K562 (cell line): ENCODE measurements around the gene TRABD2B. TPM values are rescaled to one million over a fixed set of nuclear protein-coding genes. Genes with fewer than 3 reads are reported as not detected.

ENCODE experiments used
- ATAC-seq: fragments of 200-7000 bp; cut with Tn5 transposase; 3 replicates; pipeline ENCODE4 v1.9.1; 2020; ENCODE audit warnings: moderate library complexity
- BruUV-seq: library from RNA; stranded (reverse); fragments of 400-500 nt; replicated peaks from 2 replicates; lab custom pipeline; 2021; lab: Mats Ljungman, UMichigan
- CTCF ChIA-PET: fragments of 300-600 bp; formaldehyde crosslinking; extraction: SDS; loops from one replicate; lab custom pipeline; 2021; ENCODE audit warnings: low intra/inter-chr PET ratio; lab: Yijun Ruan, JAX
- POLR2A ChIA-PET: fragments of 300-600, 350-650 bp; sonication (Branson Sonifier 250); formaldehyde crosslinking; extraction: SDS; loops from one replicate; lab custom pipeline; 2021; ENCODE audit warnings: antibody characterized with exemption, inconsistent platforms; lab: Yijun Ruan, JAX
- DNase-seq, 4 experiments: peaks; one replicate each; pipeline versions ENCODE4 v3.0.0 to v3.0.0-alpha.2; 2011 to 2018; ENCODE audit warnings: low spot score in 3 of 4, mixed read lengths in 3 of 4; ENCODE audit errors: extremely low read depth in 1 of 4
- FAIRE-seq: peaks from 2 replicates; lab custom pipeline; 2011; peaks lifted over from hg19 to GRCh38; lab: Jason Lieb, UNC
- H2AFZ ChIP-seq: 2 replicates; pipeline ENCODE4 v1.6.0; 2011; ENCODE audit warnings: low read depth, low read length, control low read depth, inconsistent platforms
- H3K27ac ChIP-seq: fragments of 200-600 bp; 3 replicates; pipeline ENCODE4 v1.8.0; 2011; ENCODE audit warnings: low read depth, mild to moderate bottlenecking, control low read depth, inconsistent platforms, low read length, moderate library complexity, mixed read lengths; ENCODE audit errors: extremely low read depth
- H3K27me3 ChIP-seq, 2 experiments: fragments of 300-600 bp in 1 of 2; 2 replicates in 1 of 2; 3 replicates in 1 of 2; pipeline versions ENCODE4 v1.6.0 to v1.8.0; 2011; ENCODE audit warnings: inconsistent platforms in 2 of 2, low read length in 2 of 2, mild to moderate bottlenecking in 1 of 2, mixed read lengths in 1 of 2, moderate library complexity in 1 of 2; ENCODE audit not compliant: control insufficient read depth in 2 of 2, insufficient read depth in 2 of 2
- H3K36me3 ChIP-seq: fragments of 300-600 bp; 3 replicates; pipeline ENCODE4 v1.8.0; 2011; ENCODE audit warnings: mild to moderate bottlenecking, low read length, inconsistent platforms; ENCODE audit not compliant: control insufficient read depth, insufficient read depth
- H3K4me1 ChIP-seq, 2 experiments: fragments of 200-600 bp in 1 of 2; replicated peaks in 1 of 2; 2 replicates in 1 of 2; 3 replicates in 1 of 2; pipeline versions ENCODE4 v1.5.1 to v1.8.0; 2011; ENCODE audit warnings: inconsistent platforms in 2 of 2, low read length in 2 of 2, mild to moderate bottlenecking in 1 of 2, mixed read lengths in 1 of 2, moderate library complexity in 1 of 2; ENCODE audit not compliant: control insufficient read depth in 2 of 2, insufficient read depth in 2 of 2
- H3K4me2 ChIP-seq: 2 replicates; pipeline ENCODE4 v1.6.1; 2011; ENCODE audit warnings: low read length, control low read depth, inconsistent platforms, mixed read lengths; ENCODE audit not compliant: insufficient read depth
- H3K4me3 ChIP-seq: fragments of 200-600 bp; sonication (generic), shearing (Covaris generic); 2 replicates; pipeline ENCODE4 v1.5.1; 2016; ENCODE audit warnings: control low read depth, inconsistent platforms
- H3K79me2 ChIP-seq: fragments of 200-600 bp; 3 replicates; pipeline ENCODE4 v1.8.0; 2011; ENCODE audit warnings: low read length, inconsistent platforms; ENCODE audit not compliant: control insufficient read depth, insufficient read depth
- H3K9ac ChIP-seq, 2 experiments: 2 replicates each; pipeline versions ENCODE4 v1.6.0 to v1.6.1; 2011; ENCODE audit warnings: low read depth in 2 of 2, low read length in 2 of 2, control low read depth in 1 of 2, inconsistent platforms in 1 of 2, mild to moderate bottlenecking in 1 of 2, mixed read lengths in 1 of 2; ENCODE audit not compliant: insufficient read depth in 1 of 2
- H3K9me1 ChIP-seq: one replicate; pipeline ENCODE4 v1.6.0; 2011; ENCODE audit warnings: inconsistent platforms, mild to moderate bottlenecking, low read length, moderate library complexity; ENCODE audit not compliant: control insufficient read depth, insufficient read depth
- H3K9me3 ChIP-seq: replicated peaks from 2 replicates; pipeline ENCODE4 v1.5.1; 2011; ENCODE audit warnings: low read depth, low read length, inconsistent platforms; ENCODE audit not compliant: control insufficient read depth, insufficient read depth
- H4K20me1 ChIP-seq: replicated peaks from 2 replicates; pipeline ENCODE4 v1.6.1; 2011; ENCODE audit warnings: low read length, inconsistent platforms, mixed read lengths; ENCODE audit not compliant: control insufficient read depth, insufficient read depth
- DPF2 ChIP-seq: fragments of 450-650 bp; IDR thresholded peaks from 2 replicates; pipeline ENCODE4 v1.6.1; 2016
- KLF10 ChIP-seq: fragments of 250-450 bp; sonication (Bioruptor Pico); IDR thresholded peaks from 2 replicates; pipeline ENCODE4 v1.6.1; 2021; ENCODE audit warnings: matching md5 sums
- NFYB ChIP-seq: IDR thresholded peaks from 2 replicates; pipeline ENCODE4 v1.6.1; 2011; ENCODE audit warnings: mild to moderate bottlenecking, moderate library complexity; ENCODE audit not compliant: insufficient read length; ENCODE audit errors: extremely low read depth
- ZNF79 ChIP-seq: fragments of 250-450 bp; sonication (Bioruptor Pico); IDR thresholded peaks from 2 replicates; pipeline ENCODE4 v1.4.0; 2020; ENCODE audit warnings: low read depth, mild to moderate bottlenecking, moderate library complexity
- WGBS: fragments of 100-300 bp; shearing (Covaris generic); methylation state at CpG from one replicate; pipeline ENCODE4 v1.1.6; 2016; ENCODE audit warnings: low coverage, mixed read lengths; ENCODE audit not compliant: insufficient coverage; ENCODE audit errors: missing lambda C conversion rate; 5-methylcytosine and 5-hydroxymethylcytosine counted together
- in situ Hi-C: fragments of 300-500 bp; cut with MboI; formaldehyde crosslinking; loops from 4 replicates; pipeline ENCODE4 v1.15.0; 2018; ENCODE audit warnings: inconsistent platforms, mixed read lengths
- intact Hi-C: fragments of 100-400 bp; cut with micrococcal nuclease; formaldehyde crosslinking; loops from 2 replicates; pipeline ENCODE4 v1.14.2; 2022
- polyA plus RNA-seq, 8 experiments: library from polyadenylated mRNA; depleted of rRNA in 4 of 8; stranded (reverse) in 5 of 8; unstranded in 3 of 8; fragments of >200 nt; fragmentation: Nextera tagmentation in 2 of 8; fragmentation: Illumina TruSeq in 1 of 8; extraction: Ambion mirVana in 2 of 8; extraction: Trizol in 1 of 8; gene quantifications; 2 replicates each; pipeline versions ENCODE4 v1.2.1 to v1.2.3, GENCODE V29; 2011 to 2014; ENCODE audit warnings: inconsistent platforms in 1 of 8, missing spikeins in 1 of 8
- total RNA-seq, 7 experiments: library from RNA; depleted of rRNA in 6 of 7; stranded (reverse); fragments of >200 nt in 6 of 7; fragmentation: Illumina TruSeq in 2 of 7; extraction: Trizol in 2 of 7; gene quantifications; 2 replicates each; pipeline versions ENCODE4 v1.2.1 to v1.2.3, GENCODE V29; 2011 to 2021; ENCODE audit warnings: low replicate concordance in 1 of 7
- TF ChIP-seq, protein P1 (sequence below): fragments of 150-350 bp; IDR thresholded peaks from 2 replicates; pipeline ENCODE4 v1.6.1; 2014; ENCODE audit warnings: low read depth, mild to moderate bottlenecking, low read length, borderline replicate concordance

TRABD2B gene
- total and polyA plus RNA-seq, 9 of the 15 experiments (the other 6 are each of a cell fraction or from before 2014, with no cell fraction given), result not detected

GRCh38 chr1:47978486-47978885, 18.7 kb downstream of the TRABD2B start:
- H3K9ac ChIP-seq, result no peak overlapping the region
- H3K4me1 ChIP-seq, result no peaks in the 10 kb centered on the region
- no peak for FAIRE-seq
- in situ Hi-C loops, result no loop called here
- H3K4me2 ChIP-seq, result no peak overlapping the region
- no peaks in the 10 kb centered on the region; the same call in 1 of the 2 replicates for H4K20me1 ChIP-seq
- H3K79me2 ChIP-seq, result no peaks in the 10 kb centered on the region
- no peak for DNase-seq
- no peaks in the 10 kb centered on the region for H3K9me1 ChIP-seq
- POLR2A ChIA-PET, result interaction anchor here (0.6 to 1.0 kb wide), 2 partner anchors 9 to 28 kb away, joined by 3 to 4 read pairs; no protein-coding TSS in a partner anchor
- CTCF ChIA-PET, result no interaction called here
- peaks cover 0 to 16% of the 10 kb centered on the region in 2 experiments; a peak in 3 of 5 replicates for H3K27me3 ChIP-seq
- intact Hi-C loops, result no loop called here
- TF ChIP-seq, protein P1, sequence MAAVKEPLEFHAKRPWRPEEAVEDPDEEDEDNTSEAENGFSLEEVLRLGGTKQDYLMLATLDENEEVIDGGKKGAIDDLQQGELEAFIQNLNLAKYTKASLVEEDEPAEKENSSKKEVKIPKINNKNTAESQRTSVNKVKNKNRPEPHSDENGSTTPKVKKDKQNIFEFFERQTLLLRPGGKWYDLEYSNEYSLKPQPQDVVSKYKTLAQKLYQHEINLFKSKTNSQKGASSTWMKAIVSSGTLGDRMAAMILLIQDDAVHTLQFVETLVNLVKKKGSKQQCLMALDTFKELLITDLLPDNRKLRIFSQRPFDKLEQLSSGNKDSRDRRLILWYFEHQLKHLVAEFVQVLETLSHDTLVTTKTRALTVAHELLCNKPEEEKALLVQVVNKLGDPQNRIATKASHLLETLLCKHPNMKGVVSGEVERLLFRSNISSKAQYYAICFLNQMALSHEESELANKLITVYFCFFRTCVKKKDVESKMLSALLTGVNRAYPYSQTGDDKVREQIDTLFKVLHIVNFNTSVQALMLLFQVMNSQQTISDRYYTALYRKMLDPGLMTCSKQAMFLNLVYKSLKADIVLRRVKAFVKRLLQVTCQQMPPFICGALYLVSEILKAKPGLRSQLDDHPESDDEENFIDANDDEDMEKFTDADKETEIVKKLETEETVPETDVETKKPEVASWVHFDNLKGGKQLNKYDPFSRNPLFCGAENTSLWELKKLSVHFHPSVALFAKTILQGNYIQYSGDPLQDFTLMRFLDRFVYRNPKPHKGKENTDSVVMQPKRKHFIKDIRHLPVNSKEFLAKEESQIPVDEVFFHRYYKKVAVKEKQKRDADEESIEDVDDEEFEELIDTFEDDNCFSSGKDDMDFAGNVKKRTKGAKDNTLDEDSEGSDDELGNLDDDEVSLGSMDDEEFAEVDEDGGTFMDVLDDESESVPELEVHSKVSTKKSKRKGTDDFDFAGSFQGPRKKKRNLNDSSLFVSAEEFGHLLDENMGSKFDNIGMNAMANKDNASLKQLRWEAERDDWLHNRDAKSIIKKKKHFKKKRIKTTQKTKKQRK, result no peak
- no peak for TF ChIP-seq KLF10
- no peak for TF ChIP-seq DPF2
- no peak for TF ChIP-seq NFYB
- no peak for TF ChIP-seq ZNF79 (CRISPR knock-in tag)
- WGBS, result 2% methylated on average over 12 of the region's 12 CpGs
- H3K9me3 ChIP-seq, result no peaks in the 10 kb centered on the region
- ATAC-seq, result no peak
- H3K27ac ChIP-seq, result no peak overlapping the region
- no TSS peak for BruUV-seq
- no peak overlapping the region for H2AFZ ChIP-seq
- no peaks in the 10 kb centered on the region for H3K36me3 ChIP-seq
- H3K4me3 ChIP-seq, result no peak overlapping the region
